Muscle layer of duodenum (tissue), 2 donors: ENCODE measurements around the gene KDELR3.
A peak's percentile ranks its signal among the peaks of the same experiment; 100 is the strongest.
"Not testable (repeated sequence)": the region's sequence is repeated elsewhere in the genome, so short reads cannot be mapped to it uniquely, and the experiment has no call there.

ENCODE experiments used
- H3K27ac ChIP-seq: one replicate; pipeline ENCODE4 v1.7.0; 2013; ENCODE audit warnings: mild to moderate bottlenecking, low read length
- H3K27me3 ChIP-seq: one replicate; pipeline ENCODE4 v1.7.0; 2013; ENCODE audit warnings: low read depth, mild to moderate bottlenecking, control low read depth, low read length
- H3K36me3 ChIP-seq, 2 donors: one replicate each; pipeline ENCODE4 v1.7.0; 2013; ENCODE audit warnings: low read length in 2 of 2, control low read depth in 1 of 2, mild to moderate bottlenecking in 1 of 2; ENCODE audit not compliant: insufficient read depth in 2 of 2, control insufficient read depth in 1 of 2
- H3K4me1 ChIP-seq, 2 donors: one replicate each; pipeline ENCODE4 v1.7.0; 2013; ENCODE audit warnings: low read length in 2 of 2, mild to moderate bottlenecking in 2 of 2, control low read depth in 1 of 2, moderate library complexity in 1 of 2; ENCODE audit not compliant: insufficient read depth in 2 of 2, control insufficient read depth in 1 of 2
- H3K4me3 ChIP-seq, 2 donors: one replicate each; pipeline ENCODE4 v1.7.0; 2013; ENCODE audit warnings: low read length in 2 of 2, low read depth in 1 of 2, mild to moderate bottlenecking in 1 of 2
- H3K9me3 ChIP-seq, 2 donors: one replicate each; pipeline ENCODE4 v1.7.0; 2013; ENCODE audit warnings: low read length in 2 of 2, control low read depth in 1 of 2, mild to moderate bottlenecking in 1 of 2; ENCODE audit not compliant: control insufficient read depth in 1 of 2
- donor health status: healthy.

The KDELR3 gene

GRCh38 chr22:38461414-38462081, 6.3 kb upstream of the KDELR3 start:
- Histone ChIP-seq H3K27ac (no peak overlapping the region), H3K36me3 (no peaks in the 10 kb centered on the region), H3K27me3 (peaks cover 15% of the 10 kb centered on the region), H3K4me1 (peaks cover 0 to 12% of the 10 kb centered on the region in 2 donors), H3K4me3 (peak overlapping the region in 1 of 2 donors; percentile 25), H3K9me3 (no peaks in the 10 kb centered on the region)

- peaks cover 15% of the 10 kb centered on the region for H3K27me3 ChIP-seq
- H3K4me1 ChIP-seq, result peaks cover 0 to 13% of the 10 kb centered on the region in 2 donors
These were observed 4.7 kb upstream of the KDELR3 start for GRCh38 chr22:38462960-38463784.

GRCh38 chr22:38464992-38465672, 2.8 kb upstream of the KDELR3 start:
- no peak overlapping the region for H3K4me3 ChIP-seq
- peaks cover 6% of the 10 kb centered on the region for H3K27me3 ChIP-seq
- peaks cover 0 to 14% of the 10 kb centered on the region in 2 donors for H3K4me1 ChIP-seq
- H3K36me3 ChIP-seq, result no peaks in the 10 kb centered on the region
- H3K27ac ChIP-seq, result no peak overlapping the region
- H3K9me3 ChIP-seq, result no peaks in the 10 kb centered on the region

More at GRCh38 chr22:38462960-38463784, 4.7 kb upstream of the KDELR3 start:
- Histone ChIP-seq H3K9me3 (no peaks in the 10 kb centered on the region), H3K36me3 (no peaks in the 10 kb centered on the region), H3K27ac (no peak overlapping the region), H3K4me3 (no peak overlapping the region)

DNA sequence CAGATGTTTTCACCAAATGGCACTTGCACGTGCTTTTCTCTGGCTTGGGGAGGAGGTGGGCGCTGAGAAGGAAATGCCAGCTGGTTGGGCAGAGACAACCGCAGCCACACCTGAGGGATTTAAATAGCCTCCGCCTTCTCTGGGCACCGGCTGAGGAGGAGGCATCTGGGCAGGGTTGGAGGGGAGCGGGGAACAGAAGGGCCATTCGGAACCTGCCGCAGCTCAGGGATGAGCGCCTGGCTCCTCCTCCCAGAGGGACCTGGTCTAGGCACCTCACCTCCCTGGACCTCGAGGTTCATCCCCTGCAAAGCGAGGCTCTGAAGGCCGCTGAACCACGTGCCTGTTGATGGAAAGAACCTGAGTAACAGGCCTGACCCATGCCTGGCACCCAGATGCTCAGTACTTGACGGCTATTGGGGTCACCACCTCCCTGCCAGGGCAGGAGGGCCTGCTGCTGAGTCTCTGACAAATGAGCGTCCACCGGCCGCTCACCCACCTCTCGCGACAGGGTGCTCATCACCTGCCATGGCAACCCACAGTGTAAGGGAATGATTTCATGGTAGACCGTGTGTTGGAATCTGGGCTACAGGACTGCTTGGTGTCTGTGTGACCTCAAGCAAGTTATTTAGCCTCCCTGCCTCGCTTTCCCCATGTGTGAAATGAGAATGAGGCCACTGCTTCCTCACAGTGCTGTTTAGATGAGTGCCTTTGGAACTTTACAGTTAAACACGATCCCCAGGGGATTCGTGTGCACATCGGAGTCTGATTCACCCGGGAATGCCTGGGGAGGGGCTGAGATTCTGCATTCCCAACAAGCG, 2.0 kb upstream of the KDELR3 start:
- Histone ChIP-seq H3K4me3 (no peak overlapping the region), H3K27me3 (peaks cover under 1% of the 10 kb centered on the region), H3K4me1 (peaks cover 0 to 14% of the 10 kb centered on the region in 2 donors), H3K27ac (no peak overlapping the region), H3K36me3 (no peaks in the 10 kb centered on the region), H3K9me3 (no peaks in the 10 kb centered on the region)

GRCh38 chr22:38467438-38467903, 425 bp upstream of the KDELR3 start:
- H3K4me1 ChIP-seq, result peaks cover 0 to 3% of the 10 kb centered on the region in 2 donors
- H3K9me3 ChIP-seq, result no peaks in the 10 kb centered on the region
- H3K27ac ChIP-seq, result no peak overlapping the region
- H3K27me3 ChIP-seq, result no peaks in the 10 kb centered on the region
- no peaks in the 10 kb centered on the region for H3K36me3 ChIP-seq
- H3K4me3 ChIP-seq, result peak overlapping the region; percentile 67 to 68

- Histone ChIP-seq H3K27ac (no peak overlapping the region), H3K4me1 (peaks cover 0 to 3% of the 10 kb centered on the region in 2 donors), H3K27me3 (no peaks in the 10 kb centered on the region), H3K9me3 (no peaks in the 10 kb centered on the region), H3K36me3 (no peaks in the 10 kb centered on the region), H3K4me3 (peak overlapping the region; percentile 60 to 68)
These were observed 778 bp downstream of the KDELR3 start for GRCh38 chr22:38468443-38469305.

- peaks cover 0 to 3% of the 10 kb centered on the region in 2 donors for H3K4me1 ChIP-seq
- no peak overlapping the region for H3K27ac ChIP-seq
- no peaks in the 10 kb centered on the region for H3K27me3 ChIP-seq
- H3K36me3 ChIP-seq, result no peaks in the 10 kb centered on the region
- no peak overlapping the region for H3K4me3 ChIP-seq
- H3K9me3 ChIP-seq, result no peaks in the 10 kb centered on the region
These were observed 1.4 kb downstream of the KDELR3 start for GRCh38 chr22:38469306-38469781.

DNA sequence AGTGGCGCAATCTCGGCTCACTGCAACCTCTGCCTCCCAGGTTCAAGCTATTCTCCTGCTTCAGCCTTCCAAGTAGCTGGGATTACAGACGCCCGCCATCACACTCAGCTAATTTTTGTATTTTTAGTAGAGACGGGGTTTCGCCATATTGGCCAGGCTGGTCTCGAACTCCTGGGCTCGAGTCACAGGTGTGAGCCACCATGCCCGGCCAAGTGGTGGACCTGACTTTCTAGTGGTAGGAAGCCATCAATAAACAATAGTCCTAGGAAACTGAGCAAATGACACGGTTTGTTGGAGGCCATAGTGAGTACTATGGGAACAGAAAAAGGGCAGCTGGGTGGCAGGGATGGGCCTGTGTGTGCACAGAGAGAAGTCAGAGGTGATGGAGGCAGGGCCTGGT, 2.3 kb downstream of the KDELR3 start:
- H3K4me1 ChIP-seq, H3K36me3 ChIP-seq, H3K27me3 ChIP-seq, H3K27ac ChIP-seq, H3K4me3 ChIP-seq, H3K9me3 ChIP-seq: not testable (repeated sequence)

GRCh38 chr22:38471237-38471636, 3.3 kb downstream of the KDELR3 start:
- Histone ChIP-seq H3K4me3 (no peak overlapping the region), H3K27me3 (no peaks in the 10 kb centered on the region), H3K27ac (no peak overlapping the region), H3K9me3 (no peaks in the 10 kb centered on the region), H3K36me3 (no peaks in the 10 kb centered on the region), H3K4me1 (peaks cover 0 to 3% of the 10 kb centered on the region in 2 donors)

- Histone ChIP-seq H3K4me3 (no peak overlapping the region), H3K4me1 (no peaks in the 10 kb centered on the region), H3K36me3 (no peaks in the 10 kb centered on the region), H3K27ac (no peak overlapping the region), H3K9me3 (no peaks in the 10 kb centered on the region), H3K27me3 (no peaks in the 10 kb centered on the region)
These were observed 6.2 kb downstream of the KDELR3 start for GRCh38 chr22:38474003-38474607.
